Raji (cell line): Measurements from ENCODE around the gene SAMHD1.
A peak's percentile ranks its signal among the peaks of the same experiment; 100 is the strongest.

Experiments used
- POLR2A ChIP-seq: IDR thresholded peaks from 2 replicates; pipeline ENCODE4 v1.6.1; 2011; ENCODE audit warnings: low read depth, low read length, control low read depth; ENCODE audit not compliant: insufficient read depth

SAMHD1 gene

DNA sequence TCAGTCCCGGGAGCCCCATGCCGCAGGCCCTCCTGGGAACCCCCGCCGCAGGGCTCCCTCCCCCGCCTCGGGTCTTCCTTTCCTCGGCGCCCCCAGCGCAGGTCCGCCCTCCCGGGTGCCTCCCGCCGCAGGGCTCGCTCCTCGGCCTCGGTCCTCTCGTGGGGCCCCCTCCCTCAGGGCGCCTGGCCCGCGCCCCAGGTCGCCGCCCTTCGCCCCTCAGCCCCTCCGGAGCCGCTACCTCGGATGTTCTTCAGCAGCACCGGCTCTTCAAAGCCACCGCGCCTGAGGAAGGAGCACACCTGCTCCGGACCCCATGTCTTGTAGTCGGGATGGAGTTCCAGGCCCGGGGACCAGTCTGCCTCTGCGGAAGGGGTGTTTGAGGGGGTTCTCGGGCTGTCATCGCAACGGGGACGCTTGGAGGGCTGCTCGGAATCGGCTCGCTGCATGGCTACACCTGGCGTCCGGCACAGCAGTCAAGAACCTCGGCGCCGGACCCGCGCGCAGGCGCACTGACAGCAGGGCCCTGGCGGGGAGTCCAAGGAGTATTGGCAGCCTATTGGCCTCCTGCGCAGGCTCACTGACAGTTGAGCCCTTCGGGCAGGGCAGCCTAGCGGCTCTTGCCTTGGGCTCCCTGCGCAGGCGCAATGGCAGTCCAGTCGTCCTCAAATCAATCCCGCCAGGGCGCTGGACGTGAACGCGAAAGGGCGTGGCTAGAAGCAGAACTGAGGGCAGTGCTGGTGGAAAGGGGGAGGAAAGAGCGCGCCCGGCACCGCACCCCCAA, at the start of gene SAMHD1:
SAMHD1 (minus strand) TSS at position 511 of the 781 bp plus-strand sequence; CDS start at position 446, 65 bp downstream.
- TF ChIP-seq POLR2A = peak; percentile 94

GRCh38 chr20:36998652-36999051, 47.1 kb upstream of the SAMHD1 start:
- TF ChIP-seq POLR2A = no peak

DNA sequence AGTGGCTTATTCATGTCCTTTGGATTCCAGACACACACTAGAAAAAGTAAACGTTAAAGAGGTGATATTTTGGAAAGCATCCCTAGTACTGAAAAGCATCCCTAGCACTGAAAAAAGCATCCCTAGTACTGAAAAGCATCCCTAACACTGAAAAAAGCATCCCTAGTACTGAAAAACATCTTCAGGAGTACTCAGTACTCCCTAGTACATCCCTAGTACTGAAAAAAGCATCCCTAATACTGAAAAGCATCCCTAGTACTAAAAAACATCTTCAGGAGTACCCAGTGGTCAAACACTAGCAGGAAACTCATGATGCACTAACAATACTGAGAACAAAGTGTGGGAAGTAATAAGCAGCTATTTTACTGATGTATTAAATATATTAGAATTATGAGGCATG, 45.6 kb upstream of the SAMHD1 start:
- TF ChIP-seq POLR2A = no peak

DNA sequence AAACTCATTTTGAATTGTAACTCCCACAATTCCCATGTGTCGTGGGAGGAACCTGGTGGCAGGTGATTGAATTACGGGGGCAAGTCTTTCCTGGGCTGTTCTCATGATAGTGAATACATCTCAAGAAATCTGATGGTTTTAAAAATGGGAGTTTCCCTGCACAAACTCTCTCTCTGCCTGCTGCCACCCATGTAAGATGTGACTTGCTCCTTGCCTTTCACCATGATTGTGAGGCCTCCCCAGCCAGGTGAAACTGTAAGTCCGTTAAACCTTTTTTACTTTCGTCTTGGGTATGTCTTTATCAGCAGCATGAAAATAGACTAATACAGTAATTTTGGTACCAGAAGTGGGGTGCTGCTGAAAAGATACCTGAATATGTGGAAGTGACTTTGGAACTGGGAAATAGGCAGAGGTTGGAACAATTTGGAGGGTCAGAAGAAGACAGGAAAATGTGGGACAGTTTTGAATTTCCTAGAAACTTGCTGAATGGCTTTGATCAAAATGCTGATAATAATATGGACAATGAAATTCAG, 41.4 kb upstream of the SAMHD1 start:
- TF ChIP-seq POLR2A = no peak

DNA sequence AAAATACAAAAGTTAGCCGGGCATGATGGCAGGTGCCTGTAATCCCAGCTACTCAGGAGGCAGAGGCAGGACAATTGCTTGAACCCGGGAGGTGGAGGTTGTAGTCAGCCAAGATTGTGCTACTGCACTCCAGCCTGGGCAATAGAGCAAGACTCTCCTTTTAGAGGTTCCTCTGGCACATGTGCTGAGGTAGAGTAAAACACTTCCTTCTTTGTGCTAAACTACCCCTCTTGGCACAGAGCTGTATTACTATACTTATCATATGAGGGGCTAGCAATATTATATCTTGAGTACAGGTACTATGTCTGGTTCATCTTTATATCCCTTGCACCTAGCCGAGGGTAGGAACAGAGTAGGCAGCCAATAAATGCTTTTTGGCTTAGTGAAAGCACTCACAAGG, 40.2 kb upstream of the SAMHD1 start:
- no peak for TF ChIP-seq POLR2A

- no peak for TF ChIP-seq POLR2A
These were observed 38.3 kb upstream of the SAMHD1 start for GRCh38 chr20:36989797-36990196.

GRCh38 chr20:36988494-36988966, 37.0 kb upstream of the SAMHD1 start:
- TF ChIP-seq POLR2A = no peak

DNA sequence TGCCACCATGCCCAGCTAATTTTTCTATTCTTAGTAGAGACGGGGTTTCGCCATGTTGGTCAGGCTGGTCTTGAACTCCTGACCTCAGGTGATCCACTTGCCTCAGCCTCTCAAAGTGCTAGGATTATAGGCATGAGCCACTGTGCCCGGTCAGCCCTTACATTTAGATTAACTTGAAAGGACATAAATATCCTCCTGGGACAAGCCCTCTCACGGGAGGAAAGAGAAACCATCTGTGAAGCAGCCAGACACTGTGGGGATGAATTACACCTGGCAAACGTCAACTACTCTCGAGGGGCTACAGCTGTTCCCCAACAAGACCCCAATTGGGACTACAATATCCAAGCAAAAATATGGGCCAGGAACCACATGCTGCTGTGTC, 32.7 kb upstream of the SAMHD1 start:
- TF ChIP-seq POLR2A = no peak

- no peak for TF ChIP-seq POLR2A
These were observed 23.8 kb upstream of the SAMHD1 start for GRCh38 chr20:36975099-36975818.

GRCh38 chr20:36974660-36975059, 23.2 kb upstream of the SAMHD1 start:
- no peak for TF ChIP-seq POLR2A

- TF ChIP-seq POLR2A = no peak
These were observed 19.6 kb upstream of the SAMHD1 start for GRCh38 chr20:36971103-36971502.

DNA sequence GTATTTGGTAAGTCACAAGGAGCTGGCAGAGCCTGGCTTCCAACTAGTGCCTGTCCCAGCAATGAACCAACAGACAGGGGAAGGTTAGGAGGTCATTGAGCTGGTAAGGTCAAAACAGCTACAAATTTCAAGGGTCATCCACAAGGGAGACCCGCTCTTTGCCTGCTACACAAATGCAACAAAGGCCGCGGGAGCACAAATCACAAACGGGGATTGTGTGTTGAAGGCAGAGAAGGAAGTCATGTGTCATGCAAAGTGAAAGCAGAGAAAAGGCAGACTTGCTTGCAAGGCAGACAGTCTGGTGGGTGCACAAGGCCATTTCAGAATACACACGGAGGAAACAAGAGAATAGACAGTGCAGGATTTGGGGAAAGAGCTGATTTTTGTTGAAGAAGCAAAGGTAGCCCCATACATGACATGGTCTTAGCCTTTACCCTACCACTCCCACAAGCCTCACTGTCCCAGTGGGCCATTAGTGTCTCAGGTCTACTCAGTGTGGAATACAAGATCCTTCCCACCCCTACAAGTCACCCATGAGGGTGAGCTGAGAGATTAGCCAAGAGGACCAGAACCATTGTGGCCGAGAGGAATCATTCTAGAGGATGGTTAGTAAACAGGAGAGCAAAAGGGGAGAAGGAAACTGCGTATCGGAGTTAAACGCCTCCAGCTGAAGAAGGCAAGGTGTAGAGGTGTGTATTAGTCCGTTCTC, 18.1 kb upstream of the SAMHD1 start:
- no peak for TF ChIP-seq POLR2A

- TF ChIP-seq POLR2A = no peak
These were observed 17.5 kb upstream of the SAMHD1 start for GRCh38 chr20:36969051-36969450.

DNA sequence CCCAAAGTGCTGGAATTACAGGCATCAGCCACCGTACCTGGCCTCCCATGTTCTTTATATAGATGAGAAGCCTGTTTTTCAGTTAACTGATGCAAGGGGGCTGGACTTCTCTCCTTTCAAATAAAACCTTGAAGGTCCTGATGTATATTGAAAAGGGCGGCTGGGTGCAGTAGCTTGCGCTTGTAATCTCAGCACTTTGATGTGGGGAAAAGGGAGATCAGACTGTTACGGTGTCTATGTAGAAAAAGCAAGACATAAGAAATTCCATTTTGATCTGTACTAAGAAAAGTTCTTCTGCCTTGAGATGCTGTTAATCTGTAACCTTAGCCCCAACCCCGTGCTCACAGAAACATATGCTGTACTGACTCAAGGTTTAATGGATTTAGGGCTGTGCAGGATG, 16.1 kb upstream of the SAMHD1 start:
- TF ChIP-seq POLR2A = no peak

GRCh38 chr20:36959242-36959641, 7.7 kb upstream of the SAMHD1 start:
- no peak for TF ChIP-seq POLR2A
